H54 (cell line): ENCODE data around the gene NACC2.

Experiments used
- DNase-seq: peaks from one replicate; pipeline ENCODE4 v3.0.0; 2011; ENCODE audit warnings: low spot score, mixed read lengths; ENCODE audit not compliant: insufficient read length
- FAIRE-seq: peaks from 3 replicates; lab custom pipeline; 2011; peaks lifted over from hg19 to GRCh38; lab: Jason Lieb, UNC
- POLR2A ChIP-seq: IDR thresholded peaks from 2 replicates; pipeline ENCODE4 v1.6.1; 2011; ENCODE audit warnings: low read depth, mild to moderate bottlenecking, low read length

The NACC2 gene

DNA sequence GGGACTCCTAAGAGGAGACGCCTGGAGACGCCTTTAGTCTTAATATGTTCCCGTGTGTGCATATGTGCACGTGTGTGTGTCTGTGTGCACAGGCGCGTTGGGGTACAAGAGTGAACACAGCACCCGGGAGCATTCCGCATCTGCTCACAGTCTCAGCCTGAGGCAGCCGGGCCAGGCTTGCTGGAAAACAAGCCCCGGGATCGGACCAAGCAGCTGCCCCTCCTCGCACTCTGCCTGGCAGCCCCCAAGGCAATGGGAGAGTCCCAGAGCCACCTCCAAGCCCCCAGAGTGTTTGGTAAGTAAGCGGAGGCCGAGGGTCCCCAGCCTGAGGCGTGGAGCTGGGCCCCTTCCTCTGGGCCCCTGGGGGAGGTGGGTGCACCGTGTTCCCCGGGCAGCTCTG is 106.6 kb downstream of the NACC2 start:
- DNase-seq, result no peak
- no peak for FAIRE-seq
- TF ChIP-seq POLR2A, result no peak

DNA sequence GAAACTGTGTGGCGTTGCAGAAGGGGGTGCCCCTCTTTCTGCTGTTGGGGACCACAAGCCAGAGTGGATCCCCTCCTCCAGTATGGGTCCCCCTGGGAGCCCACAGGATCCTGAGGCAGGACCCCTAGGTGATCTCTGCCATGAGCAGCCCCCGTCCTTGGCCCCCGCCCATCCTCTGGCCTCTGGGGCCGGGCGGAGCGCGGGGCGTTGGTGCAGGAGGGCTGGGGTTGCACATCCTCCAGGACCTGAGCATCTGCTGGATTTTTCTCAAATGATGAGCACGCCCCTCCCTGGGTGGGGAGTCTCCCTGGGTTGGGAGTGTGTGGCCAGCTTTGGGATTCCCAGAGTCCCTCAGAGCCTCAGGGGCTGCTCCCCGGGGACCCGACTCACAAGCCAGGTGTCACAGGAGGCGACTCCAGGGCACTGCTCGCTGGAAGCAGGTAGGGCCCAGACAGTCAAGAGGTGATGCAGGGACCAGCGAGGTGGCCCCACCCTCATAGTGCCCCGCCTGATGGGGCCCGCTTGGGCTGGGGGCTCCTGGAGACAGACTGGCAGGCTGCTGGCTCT is 107.2 kb downstream of the NACC2 start:
- DNase-seq, result no peak
- TF ChIP-seq POLR2A, result no peak
- no peak for FAIRE-seq

DNA sequence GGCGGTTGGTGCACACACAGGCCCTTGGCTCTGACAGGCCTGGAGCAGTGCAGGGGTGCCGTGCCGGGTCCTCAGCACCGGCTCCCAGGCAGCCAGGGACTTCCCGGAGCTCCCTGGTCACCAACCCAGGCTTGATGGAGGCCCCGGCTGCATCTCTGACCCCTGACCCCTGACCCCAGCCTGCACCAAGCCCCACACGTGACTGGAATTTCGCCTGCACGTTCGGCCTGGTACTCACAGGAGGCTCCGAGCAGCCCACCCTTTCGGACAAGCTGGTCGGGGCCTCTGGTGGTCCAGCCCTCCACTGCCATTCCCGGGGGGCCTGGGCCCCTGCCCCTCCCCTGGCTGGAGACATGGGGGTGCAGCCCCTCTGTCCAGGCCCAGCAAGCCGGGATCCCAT is 108.5 kb downstream of the NACC2 start:
- FAIRE-seq (no peak), DNase-seq (no peak)
- no peak for TF ChIP-seq POLR2A

DNA sequence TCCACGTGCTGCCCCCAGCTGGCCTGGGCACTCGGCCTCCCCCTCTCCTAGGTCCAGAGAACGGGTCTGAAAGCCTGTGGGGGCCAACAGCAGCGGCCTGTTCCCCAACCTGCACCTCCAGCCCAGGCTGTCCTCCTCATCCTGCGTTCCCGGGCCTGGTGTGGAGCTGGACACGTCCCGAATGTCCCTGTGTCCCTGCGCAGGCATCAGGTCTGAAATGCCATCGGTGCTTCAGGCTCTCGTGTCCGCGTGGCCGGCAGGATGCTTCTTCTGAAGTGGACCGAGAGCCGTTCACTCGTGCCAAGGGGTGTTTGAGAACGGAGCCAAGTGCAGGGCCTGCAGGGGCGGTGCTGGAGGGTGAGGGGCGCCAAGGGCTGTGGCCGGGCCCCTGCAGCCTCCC is 109.2 kb downstream of the NACC2 start:
- FAIRE-seq (no peak), DNase-seq (no peak)
- no peak for TF ChIP-seq POLR2A

DNA sequence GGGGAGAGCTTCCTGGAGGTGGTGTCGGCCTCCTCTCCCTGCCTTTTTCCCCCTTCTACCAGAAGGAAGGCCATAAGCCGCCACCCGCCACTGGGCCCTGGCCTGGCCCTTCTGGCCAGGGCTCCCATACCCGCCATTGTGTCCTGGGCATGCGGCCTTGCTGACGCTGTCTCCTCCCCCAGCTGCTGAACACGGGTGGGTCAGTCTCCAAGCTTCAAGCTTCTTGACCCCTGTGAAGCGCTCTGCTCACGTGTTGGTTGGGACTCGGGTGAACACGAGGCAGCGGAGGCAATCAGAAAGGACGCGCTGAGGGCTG is 109.7 kb downstream of the NACC2 start:
- no peak for TF ChIP-seq POLR2A
- no peak for FAIRE-seq
- no peak for DNase-seq

DNA sequence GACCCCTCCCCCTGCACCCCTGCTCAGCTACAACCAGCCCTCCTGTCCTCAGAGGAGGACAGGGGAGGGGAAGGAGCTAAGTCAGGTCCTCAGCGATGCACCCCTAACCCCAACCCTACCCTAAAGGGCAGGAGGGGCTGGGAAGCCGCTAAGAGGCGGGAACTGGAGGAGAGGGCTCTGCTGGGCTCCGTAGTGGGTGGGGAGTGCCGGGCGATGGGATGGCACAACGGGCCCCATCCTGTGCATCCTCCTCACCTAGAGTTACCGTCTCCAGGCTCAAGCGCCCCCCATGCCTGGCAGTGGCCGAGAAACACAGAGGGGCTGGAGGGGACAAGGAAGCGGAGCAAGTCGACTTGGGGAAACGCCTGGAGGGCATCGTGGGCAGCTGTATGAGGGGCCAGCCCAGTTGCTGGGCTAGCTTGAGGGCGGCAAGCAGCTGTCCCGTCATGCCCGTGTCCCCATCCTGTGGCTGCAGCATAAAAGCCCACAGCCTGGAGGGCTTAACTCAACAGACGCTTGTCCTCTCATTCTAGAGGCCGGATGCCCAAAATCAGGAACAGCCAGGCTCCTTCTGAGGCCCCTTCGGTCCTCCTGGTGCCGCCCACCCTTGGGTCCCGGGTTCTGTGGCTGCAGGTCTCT is 110.9 kb downstream of the NACC2 start:
- FAIRE-seq, result no peak
- DNase-seq, result no peak
- no peak for TF ChIP-seq POLR2A

DNA sequence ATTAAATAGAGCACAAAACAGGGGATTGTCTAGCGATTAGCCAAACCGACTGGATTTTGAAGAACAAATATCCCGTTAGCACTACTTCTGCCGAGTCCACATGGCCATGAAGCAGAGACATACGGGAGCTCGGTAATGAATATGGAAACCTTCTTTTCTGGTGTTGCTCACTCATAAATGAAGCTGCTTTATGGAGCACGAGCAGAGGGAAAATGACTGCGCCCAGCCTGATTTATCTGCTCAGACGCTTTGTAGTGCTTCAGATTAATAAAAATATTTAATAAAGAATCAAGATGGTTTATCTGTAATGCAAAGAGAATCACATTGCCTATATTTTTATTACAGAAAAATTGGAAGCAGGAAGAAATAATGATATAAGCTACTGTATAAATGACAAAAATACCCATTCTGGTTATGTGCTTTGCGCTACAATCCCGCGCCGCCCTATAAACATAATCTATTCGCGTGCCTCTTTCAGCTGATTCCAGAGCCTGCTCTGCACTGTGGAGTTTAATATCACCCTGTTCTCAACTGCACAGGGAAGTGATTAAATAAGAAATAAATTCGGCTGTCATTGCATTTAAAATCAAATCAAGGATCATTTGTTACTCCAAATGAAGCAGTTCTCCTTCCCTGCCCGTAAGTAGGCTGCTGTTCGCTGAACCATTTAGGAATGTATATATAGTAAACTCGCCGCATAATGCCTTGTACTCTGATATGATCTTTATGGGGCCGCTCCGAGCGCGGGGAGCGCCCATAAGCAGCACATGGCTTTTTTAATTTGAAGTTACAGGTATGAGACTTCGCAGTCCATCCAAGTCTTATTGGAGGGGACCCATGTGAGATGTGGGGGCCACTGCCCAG is 111.6 kb downstream of the NACC2 start:
- no peak for FAIRE-seq
- TF ChIP-seq POLR2A, result no peak

DNA sequence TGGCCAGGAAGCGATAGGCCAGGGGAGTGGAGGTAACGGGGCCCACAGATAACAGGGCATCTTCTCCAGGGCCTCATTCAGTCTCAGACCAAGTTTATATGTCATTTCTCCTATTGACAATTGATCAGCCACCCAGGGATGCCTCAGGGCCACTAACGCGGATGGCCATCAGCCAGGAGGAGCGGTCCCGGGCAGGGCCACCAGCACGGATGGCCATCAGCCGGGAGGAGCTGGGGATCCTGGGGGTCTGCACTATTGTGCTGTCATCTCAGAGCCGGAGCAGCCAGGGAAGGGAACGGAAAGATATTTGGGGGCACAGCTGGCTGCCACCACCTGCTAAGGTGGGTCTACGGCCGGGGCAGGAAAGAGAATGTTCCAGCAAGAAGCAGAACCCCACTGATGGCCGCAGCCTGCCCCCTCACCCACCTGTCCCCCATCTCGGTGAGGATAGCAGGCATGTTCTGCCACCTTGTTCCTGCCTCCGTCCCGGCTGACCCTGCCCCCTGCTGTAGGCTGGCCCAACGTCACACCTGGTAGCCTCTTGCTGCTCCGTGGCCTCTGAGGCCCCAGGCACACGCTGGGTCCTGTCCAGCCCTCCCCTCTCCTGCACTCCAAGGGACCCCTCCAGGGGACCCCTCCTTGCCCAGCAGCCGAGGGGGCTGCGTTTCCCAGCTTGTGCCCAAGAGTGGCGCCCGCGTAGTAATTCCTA is 112.4 kb downstream of the NACC2 start:
- FAIRE-seq (no peak), DNase-seq (no peak)

More for the DNA sequence above, 111.6 kb downstream of the NACC2 start:
- no peak for DNase-seq

DNA sequence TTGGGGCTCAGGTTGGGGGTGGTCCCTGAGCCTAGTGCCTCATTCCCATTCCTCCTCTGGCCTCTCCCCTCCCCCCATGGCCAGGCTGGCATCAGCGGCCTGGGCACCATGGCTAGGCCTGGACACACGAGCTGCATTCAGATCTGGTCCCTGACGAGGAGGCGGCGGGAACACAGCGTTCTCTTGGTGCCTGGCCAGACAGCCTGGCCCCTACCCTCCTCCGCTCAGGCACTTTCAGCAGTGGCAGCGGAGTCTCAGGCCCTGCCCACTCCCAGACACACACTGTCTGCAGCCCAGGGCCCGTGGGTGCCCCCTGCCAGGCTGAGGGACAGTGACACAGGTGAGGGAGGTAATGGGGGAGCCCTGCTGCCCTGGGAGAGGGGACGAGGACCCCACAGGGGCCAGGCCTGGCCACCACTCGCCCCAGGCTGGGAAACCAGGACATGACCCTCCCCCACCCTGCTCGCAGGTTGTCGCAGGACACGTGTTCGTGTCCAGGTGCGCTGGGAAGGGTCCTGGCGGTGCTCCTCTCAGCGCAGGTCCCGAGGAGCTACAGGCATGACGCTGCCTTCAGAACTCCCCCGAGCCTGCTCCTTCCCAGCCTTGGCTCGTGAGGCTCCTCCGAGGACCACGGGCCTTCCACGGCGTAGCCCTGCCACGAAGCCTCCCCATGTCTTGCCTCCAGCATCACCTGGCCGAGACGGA is 114.0 kb downstream of the NACC2 start:
- no peak for TF ChIP-seq POLR2A
- no peak for FAIRE-seq
- DNase-seq, result no peak

More for the DNA sequence above, 112.4 kb downstream of the NACC2 start:
- no peak for TF ChIP-seq POLR2A

DNA sequence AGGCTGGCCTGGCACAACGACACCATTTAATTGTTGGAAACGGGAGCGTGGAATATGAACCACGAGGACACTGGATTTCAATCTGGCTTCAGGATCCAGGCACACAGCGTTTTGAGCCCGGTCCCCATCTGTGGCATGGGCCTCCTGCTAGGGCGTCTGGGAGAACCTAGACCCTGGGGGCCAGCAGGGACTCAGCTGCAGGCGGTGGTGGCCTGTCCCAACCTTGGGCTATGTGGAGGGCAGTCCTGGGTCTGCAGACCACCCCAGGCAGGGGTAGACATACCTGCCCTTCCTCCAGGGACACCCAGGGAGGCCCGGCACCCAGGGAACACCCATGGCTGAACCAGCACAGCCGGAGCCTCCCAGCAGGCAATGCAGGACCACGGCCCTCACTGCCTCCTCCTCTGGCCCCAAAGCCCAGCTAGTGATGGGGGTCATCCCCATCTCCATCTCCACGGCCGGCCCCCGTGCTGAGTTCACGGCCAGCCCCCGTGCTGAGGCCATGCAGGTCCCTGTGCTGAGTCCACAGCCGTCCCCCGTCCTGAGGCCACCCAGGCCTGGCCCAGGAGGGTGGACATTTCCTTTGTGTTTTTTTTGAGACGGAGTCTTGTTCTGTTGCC is 115.4 kb downstream of the NACC2 start:
- FAIRE-seq (no peak), DNase-seq (no peak)
- no peak for TF ChIP-seq POLR2A

DNA sequence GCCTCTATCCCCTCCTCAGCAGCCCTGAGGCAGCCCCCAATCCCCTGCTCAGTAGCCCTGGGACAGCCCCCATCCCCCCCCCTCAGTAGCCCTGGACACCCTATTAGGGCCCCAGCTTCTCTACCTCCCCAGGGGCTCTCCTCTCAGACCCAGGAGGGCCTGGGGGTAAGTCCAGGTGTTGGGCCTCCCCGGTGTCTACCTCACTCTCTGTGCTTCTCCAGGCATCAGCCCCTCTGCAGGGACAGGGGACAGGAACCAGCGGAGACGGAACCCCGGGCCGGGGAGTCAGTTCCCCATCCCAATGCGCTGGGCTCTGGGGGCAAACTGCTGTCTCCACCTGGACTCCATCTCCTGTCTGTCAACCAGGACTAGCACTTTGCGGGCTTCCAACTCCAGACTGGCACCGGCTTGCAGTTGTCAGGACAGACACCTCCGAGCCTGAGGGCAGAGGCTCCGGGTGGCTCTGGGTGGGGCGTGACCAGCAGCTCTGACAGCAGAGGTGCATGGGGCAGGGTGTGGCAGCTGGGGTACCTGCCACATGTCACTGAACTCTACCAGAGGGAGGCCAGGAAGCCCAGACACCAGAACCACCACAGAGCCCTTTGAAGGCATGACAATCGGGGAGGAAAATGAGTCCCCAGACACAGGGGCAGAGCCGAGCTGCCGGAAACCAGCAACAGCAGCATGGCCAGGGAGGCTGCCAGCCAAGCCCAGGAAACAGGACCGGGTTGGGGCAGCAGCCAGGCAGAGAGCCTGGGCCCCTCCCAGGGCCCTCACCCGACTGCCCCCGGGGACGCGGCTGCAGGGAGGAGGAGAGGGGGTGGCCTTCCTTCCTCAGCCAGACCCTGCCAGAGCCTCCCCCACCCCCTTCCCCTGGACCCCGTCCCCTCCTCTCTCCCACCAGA is 116.2 kb downstream of the NACC2 start:
- DNase-seq (no peak), FAIRE-seq (no peak)
- TF ChIP-seq POLR2A, result no peak

DNA sequence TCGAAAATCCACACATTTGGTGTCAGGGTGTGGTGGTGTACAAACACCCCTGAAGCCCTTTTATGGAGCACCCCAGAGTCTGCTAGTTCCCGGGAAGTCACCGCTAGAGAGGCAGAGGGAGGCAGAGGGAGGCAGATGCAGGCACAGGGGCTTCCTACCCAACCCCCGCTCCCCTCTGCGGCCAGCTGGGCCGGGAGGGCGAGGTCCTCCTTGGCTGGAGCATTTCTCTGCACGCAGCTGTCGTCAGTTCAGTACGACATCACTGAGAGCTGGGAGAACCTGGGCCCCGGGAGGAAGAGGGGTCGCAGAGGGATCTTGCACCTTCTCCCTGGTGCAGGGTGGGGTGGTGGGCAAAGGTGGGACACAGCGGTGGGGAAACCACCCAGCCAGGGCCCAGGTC is 118.1 kb downstream of the NACC2 start:
- no peak for FAIRE-seq
- TF ChIP-seq POLR2A, result no peak
- no peak for DNase-seq
